ENCODE data around the gene GLDN. TPM values are rescaled to one million over a fixed set of nuclear protein-coding genes. Genes with fewer than 3 reads are reported as not detected.

GLDN gene
- total RNA-seq, 1 experiment from 2014 or later: 0.57 TPM

DNA sequence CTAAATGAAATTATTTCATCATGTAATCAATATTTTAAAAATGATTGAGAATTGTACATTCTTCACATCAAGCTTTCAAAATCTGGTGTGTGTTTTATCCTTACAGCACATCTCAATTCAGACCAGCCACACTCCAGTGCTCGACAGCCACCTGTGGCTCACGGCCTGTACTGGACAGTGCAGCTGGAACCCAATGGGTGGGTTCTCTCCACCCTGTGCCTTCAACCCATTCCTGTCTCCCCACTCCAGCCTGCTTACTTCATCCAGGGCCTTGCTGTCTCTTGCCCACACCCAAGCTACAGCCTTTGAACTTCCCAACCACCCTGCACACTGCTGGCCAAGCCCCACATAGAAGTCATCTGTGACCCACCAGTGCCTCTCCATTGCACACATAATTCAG, 20.6 kb upstream of the GLDN start:
- no peaks in the 10 kb centered on the region for H3K4me1 ChIP-seq (ENCODE audit: control insufficient read depth, insufficient read depth, low read length)
- DNase-seq (ENCODE audit: low read depth, low spot score) (no peak), ATAC-seq (no peak)
- 0 out of 2 replicates have a peak, but pooled peaks cover 3% of the 10 kb centered on the region for H3K27me3 ChIP-seq (ENCODE audit: control insufficient read depth, insufficient read depth, low read length)
- CTCF ChIA-PET: no interaction called here
- H3K9me3 ChIP-seq (ENCODE audit: control insufficient read depth, insufficient read depth, low read depth, low read length): no peaks in the 10 kb centered on the region
- no peaks in the 10 kb centered on the region for H3K36me3 ChIP-seq (ENCODE audit: control insufficient read depth, insufficient read depth, low read length)
- BruUV-seq (replicated peaks): no TSS peak
- in situ Hi-C loops (cut with HindIII; ENCODE audit: low pct_unique_long_range_greater_than_20kb, low sequenced_read_pairs) (no loop called here), intact Hi-C loops (cut with micrococcal nuclease; ENCODE audit: unreplicated experiment) (no loop called here)
- no peak overlapping the region for H3K27ac ChIP-seq (ENCODE audit: low read length)
- no peak overlapping the region for H3K4me3 ChIP-seq (ENCODE audit: low read depth in 2 of 2, low read length in 2 of 2)
- POLR2A ChIA-PET: no interaction called here
- no peak for TF ChIP-seq POLR2AphosphoS5 (IDR thresholded peaks at IDR 0.05; ENCODE audit: low read depth, low read length)
- TF ChIP-seq, protein P1, sequence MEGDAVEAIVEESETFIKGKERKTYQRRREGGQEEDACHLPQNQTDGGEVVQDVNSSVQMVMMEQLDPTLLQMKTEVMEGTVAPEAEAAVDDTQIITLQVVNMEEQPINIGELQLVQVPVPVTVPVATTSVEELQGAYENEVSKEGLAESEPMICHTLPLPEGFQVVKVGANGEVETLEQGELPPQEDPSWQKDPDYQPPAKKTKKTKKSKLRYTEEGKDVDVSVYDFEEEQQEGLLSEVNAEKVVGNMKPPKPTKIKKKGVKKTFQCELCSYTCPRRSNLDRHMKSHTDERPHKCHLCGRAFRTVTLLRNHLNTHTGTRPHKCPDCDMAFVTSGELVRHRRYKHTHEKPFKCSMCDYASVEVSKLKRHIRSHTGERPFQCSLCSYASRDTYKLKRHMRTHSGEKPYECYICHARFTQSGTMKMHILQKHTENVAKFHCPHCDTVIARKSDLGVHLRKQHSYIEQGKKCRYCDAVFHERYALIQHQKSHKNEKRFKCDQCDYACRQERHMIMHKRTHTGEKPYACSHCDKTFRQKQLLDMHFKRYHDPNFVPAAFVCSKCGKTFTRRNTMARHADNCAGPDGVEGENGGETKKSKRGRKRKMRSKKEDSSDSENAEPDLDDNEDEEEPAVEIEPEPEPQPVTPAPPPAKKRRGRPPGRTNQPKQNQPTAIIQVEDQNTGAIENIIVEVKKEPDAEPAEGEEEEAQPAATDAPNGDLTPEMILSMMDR (IDR thresholded peaks at IDR 0.05): no peak
- no peak for TF ChIP-seq SIN3A (IDR thresholded peaks at IDR 0.05; ENCODE audit: borderline replicate concordance, insufficient read depth, low read depth, low read length)
- no peak for TF ChIP-seq TCF7L2 (IDR thresholded peaks at IDR 0.05; ENCODE audit: low read depth, low read length)
- TF ChIP-seq, protein P2, sequence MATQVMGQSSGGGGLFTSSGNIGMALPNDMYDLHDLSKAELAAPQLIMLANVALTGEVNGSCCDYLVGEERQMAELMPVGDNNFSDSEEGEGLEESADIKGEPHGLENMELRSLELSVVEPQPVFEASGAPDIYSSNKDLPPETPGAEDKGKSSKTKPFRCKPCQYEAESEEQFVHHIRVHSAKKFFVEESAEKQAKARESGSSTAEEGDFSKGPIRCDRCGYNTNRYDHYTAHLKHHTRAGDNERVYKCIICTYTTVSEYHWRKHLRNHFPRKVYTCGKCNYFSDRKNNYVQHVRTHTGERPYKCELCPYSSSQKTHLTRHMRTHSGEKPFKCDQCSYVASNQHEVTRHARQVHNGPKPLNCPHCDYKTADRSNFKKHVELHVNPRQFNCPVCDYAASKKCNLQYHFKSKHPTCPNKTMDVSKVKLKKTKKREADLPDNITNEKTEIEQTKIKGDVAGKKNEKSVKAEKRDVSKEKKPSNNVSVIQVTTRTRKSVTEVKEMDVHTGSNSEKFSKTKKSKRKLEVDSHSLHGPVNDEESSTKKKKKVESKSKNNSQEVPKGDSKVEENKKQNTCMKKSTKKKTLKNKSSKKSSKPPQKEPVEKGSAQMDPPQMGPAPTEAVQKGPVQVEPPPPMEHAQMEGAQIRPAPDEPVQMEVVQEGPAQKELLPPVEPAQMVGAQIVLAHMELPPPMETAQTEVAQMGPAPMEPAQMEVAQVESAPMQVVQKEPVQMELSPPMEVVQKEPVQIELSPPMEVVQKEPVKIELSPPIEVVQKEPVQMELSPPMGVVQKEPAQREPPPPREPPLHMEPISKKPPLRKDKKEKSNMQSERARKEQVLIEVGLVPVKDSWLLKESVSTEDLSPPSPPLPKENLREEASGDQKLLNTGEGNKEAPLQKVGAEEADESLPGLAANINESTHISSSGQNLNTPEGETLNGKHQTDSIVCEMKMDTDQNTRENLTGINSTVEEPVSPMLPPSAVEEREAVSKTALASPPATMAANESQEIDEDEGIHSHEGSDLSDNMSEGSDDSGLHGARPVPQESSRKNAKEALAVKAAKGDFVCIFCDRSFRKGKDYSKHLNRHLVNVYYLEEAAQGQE (IDR thresholded peaks at IDR 0.05; ENCODE audit: insufficient read depth in 1 of 2, low read depth in 2 of 2, low read length in 1 of 2): no peak

DNA sequence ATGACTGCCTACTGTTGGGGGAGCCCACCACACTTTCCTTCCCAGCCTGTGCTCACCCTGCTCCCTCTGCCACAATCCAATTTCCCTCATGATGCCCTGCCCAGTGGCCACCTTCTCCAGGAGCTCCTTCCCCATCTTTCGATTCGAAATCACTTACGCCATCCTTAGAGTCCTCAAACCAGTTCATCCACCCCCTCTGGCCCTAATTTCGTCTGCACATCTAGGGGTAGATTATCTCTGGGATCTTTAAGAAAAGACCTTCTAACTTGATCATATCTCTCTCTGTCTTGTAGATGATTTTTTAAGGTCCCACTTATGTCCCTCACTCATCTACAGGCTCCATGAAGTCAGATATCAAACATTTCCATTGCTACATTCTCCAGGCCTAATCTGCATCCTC, 20.1 kb upstream of the GLDN start:
- intact Hi-C loops (cut with micrococcal nuclease; ENCODE audit: unreplicated experiment): no loop called here
- ATAC-seq: no peak

More for the DNA sequence above, 20.1 kb upstream of the GLDN start:
- TF ChIP-seq SIN3A (IDR thresholded peaks at IDR 0.05; ENCODE audit: borderline replicate concordance, insufficient read depth, low read depth, low read length) (no peak), POLR2AphosphoS5 (IDR thresholded peaks at IDR 0.05; ENCODE audit: low read depth, low read length) (no peak), TCF7L2 (IDR thresholded peaks at IDR 0.05; ENCODE audit: low read depth, low read length) (no peak)
- TF ChIP-seq, protein P2 (IDR thresholded peaks at IDR 0.05; ENCODE audit: insufficient read depth in 1 of 2, low read depth in 2 of 2, low read length in 1 of 2): no peak
- TF ChIP-seq, protein P1 (IDR thresholded peaks at IDR 0.05): no peak
- in situ Hi-C loops (cut with HindIII; ENCODE audit: low pct_unique_long_range_greater_than_20kb, low sequenced_read_pairs): no loop called here
- BruUV-seq (replicated peaks): no TSS peak
- H3K27ac ChIP-seq (ENCODE audit: low read length): no peak overlapping the region
- H3K36me3 ChIP-seq (ENCODE audit: control insufficient read depth, insufficient read depth, low read length): no peaks in the 10 kb centered on the region
- H3K27me3 ChIP-seq (ENCODE audit: control insufficient read depth, insufficient read depth, low read length): 0 out of 2 replicates have a peak, but pooled peaks cover 3% of the 10 kb centered on the region
- no peaks in the 10 kb centered on the region for H3K9me3 ChIP-seq (ENCODE audit: control insufficient read depth, insufficient read depth, low read depth, low read length)
- CTCF ChIA-PET: no interaction called here
- POLR2A ChIA-PET: no interaction called here
- H3K4me3 ChIP-seq (ENCODE audit: low read depth in 2 of 2, low read length in 2 of 2): no peak overlapping the region
- no peaks in the 10 kb centered on the region for H3K4me1 ChIP-seq (ENCODE audit: control insufficient read depth, insufficient read depth, low read length)
- DNase-seq (ENCODE audit: low read depth, low spot score): no peak
